Jurkat, Clone E6-1 (cell line): Measurements from ENCODE around the gene HOXD12.

Source experiments
- DNase-seq: peaks from one replicate; pipeline ENCODE4 v3.0.0-alpha.2; 2011; ENCODE audit warnings: low read depth, low spot score
- H3K4me3 ChIP-seq: 2 replicates; pipeline ENCODE4 v1.5.1; 2011; ENCODE audit warnings: mild to moderate bottlenecking, low read length, control low read depth, moderate library complexity

Gene HOXD12

GRCh38 chr2:176125772-176126054 lies 26.1 kb downstream of the HOXD12 start:
- no peak for DNase-seq
- H3K4me3 ChIP-seq = no peak overlapping the region

GRCh38 chr2:176126929-176127773 lies 27.6 kb downstream of the HOXD12 start:
- no peak overlapping the region for H3K4me3 ChIP-seq
- DNase-seq = peak; percentile 43

DNA sequence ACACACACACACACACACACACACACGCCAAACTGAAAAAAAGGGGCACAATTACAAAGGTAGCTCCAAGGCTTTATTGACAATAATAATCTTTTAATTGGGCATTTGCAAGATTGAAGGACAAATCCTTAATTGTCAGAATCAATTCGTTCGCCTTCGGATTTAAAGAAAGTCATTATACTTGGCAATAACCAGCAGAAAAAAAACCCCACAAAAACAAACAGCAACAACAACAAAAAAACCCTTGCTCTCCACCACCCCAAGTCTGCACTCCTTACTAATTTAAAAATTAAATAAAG lies 28.1 kb downstream of the HOXD12 start:
- DNase-seq = no peak
- H3K4me3 ChIP-seq = no peak overlapping the region

DNA sequence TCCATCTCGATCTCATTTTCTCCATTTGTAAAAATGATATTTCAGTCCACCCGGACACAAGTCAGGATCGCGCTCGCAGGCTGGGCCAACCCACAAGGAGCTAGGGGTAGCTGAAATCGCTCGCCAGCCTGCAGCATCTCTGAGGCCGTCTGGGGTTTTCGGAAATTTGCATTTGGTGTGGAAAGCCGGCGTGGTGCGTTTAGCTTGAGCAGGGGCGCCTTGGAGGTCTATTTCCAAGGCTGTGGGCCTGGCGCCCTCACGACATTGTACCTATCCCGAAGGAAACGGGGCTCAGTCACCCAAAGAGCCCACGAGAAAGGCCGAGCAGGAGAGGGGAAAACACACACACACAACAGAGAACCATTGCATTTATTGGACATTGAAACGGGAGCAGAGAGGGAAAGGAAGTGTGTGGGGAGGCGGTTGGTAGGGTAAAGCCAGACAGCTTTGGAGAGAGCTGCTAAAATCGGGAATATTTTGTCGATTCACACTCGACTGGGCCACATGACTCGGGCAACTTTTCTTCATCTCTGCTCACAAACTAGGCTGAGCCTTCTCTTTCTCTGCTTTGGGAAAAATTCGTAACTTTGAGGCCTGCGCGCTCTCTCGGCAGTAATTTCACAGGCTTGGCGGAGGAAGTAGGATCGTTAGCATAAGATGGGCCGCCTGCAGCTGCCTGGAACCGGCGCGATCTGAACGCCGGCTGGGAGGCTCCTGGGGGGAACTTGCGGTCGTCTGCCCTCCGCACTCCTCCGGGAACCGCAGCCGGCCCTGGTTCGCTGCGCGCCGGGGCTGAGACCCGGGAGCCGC lies 28.8 kb downstream of the HOXD12 start:
- DNase-seq = no peak
- peak overlapping the region; percentile 44; the same call in 1 of the 2 replicates for H3K4me3 ChIP-seq

DNA sequence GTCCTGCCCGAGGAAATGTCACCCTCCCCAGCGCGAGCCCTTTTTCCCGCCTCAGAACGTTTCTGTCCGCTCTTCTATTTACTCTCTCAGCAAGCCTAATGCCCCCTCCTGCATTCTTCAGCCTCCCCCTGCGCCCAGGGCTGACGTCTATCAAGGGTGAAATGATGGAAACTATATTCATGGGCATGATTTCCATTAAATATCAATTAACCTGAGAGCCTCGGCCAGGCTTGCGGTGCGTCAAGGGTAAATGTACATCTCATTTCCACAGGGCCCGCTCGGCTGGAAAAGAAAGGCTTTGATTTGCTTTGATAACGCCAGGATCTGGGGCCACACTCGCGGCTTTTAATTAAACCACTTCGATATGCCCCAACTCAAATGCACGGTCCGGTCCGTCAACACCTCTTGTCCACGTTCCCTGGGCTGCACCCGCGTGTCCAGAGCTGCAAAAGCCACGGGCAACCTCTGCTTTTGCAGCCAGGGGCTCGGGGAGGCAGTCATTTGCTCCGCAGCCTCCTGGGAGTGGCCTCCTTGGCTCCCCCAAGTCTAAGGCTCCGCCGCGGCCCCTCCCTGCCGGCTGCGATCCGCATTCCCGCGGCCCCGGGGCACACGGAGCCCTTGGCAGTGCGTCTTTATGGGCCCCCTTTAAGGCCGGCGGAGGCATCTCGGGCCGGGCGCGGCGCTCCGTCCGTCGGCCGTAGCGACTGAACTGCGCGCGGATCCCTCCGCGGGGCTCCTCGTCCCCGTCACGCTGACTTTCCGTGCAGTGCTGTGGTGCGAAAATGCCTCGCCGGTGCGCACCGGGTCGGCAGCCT lies 29.6 kb downstream of the HOXD12 start, which contains the start of gene HOXD8:
TSS of gene HOXD8 (plus strand) at position 724 of the 815 bp plus-strand sequence. CDS start 662 bp downstream, outside the sequence.
- DNase-seq = peak; percentile 66
- H3K4me3 ChIP-seq = peak within 1 kb of the TSS; percentile 44

- no peak for DNase-seq
- H3K4me3 ChIP-seq = peak overlapping the region; percentile 44
These were observed 30.2 kb downstream of the HOXD12 start for GRCh38 chr2:176129813-176130146.

- peak overlapping the region; percentile 22; the same call in 1 of the 2 replicates for H3K4me3 ChIP-seq
- DNase-seq = no peak
These were observed 30.8 kb downstream of the HOXD12 start for GRCh38 chr2:176130147-176130956.

GRCh38 chr2:176130957-176131847 lies 31.6 kb downstream of the HOXD12 start:
- peak overlapping the region; percentile 22; the same call in 1 of the 2 replicates for H3K4me3 ChIP-seq
- no peak for DNase-seq

DNA sequence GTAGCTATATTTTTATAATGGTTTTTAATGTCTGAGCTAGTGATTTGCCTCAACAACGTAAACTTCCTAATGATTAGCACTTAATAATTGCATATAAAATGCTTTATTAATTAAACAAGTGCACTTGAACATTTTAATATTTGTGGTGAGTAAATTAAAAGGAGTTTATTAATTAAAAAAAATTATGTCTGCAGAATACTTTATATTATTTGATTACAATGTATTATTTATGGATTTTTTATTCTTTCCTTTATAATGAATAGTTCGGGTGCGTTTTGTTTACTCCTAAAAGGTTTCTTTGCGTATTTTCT lies 32.2 kb downstream of the HOXD12 start:
- H3K4me3 ChIP-seq = 0 out of 2 replicates have a peak overlapping the region, but pooled peaks have one; percentile 5
- no peak for DNase-seq

GRCh38 chr2:176132205-176133171 lies 32.9 kb downstream of the HOXD12 start:
- DNase-seq = peak; percentile 28
- H3K4me3 ChIP-seq = peak overlapping the region; percentile 5; the same call in 1 of the 2 replicates

- DNase-seq = no peak
- no peak overlapping the region for H3K4me3 ChIP-seq
These were observed 33.8 kb downstream of the HOXD12 start for GRCh38 chr2:176133389-176133788.

DNA sequence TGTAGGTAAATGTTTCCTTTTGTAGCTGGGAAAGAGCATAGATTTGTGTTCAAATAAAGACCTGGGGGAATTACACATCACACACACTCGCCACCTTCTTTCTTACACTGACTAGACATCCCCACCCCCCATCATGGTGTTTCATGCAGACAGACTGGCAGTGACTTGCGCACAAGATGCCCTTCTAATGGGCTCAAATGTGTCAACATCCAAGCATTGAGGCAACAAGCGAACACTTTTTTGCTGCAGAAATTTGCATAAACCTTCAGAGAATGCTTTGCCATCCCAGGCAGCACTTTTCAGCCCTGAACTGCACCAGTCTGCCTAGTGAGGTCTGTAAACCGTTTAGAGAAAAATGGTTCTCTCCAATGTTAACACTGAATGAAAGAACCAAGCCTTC lies 34.4 kb downstream of the HOXD12 start:
- no peak for DNase-seq
- H3K4me3 ChIP-seq = no peak overlapping the region

DNA sequence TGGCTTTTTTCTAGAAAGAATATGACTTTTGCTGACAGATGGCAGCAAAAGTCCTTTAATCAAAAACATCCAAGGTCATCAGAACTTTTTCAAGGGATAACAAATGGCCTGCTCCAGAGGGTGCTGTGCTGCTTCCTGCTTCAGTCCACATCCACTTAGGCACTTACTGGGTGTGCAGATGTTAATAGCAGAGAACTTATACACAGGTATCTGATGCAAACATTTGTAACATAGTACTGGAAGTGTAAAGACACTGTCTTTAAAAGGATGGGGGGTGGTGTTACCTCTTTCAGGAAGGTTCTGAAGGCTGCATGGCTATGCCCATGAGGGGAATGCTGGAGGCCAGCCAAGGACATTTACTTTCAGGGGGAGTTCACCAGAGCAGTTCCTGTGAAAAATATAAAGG lies 35.4 kb downstream of the HOXD12 start:
- H3K4me3 ChIP-seq = no peak overlapping the region
- DNase-seq = no peak

GRCh38 chr2:176136374-176137251 lies 37.0 kb downstream of the HOXD12 start:
- no peak for DNase-seq
- no peak overlapping the region for H3K4me3 ChIP-seq

GRCh38 chr2:176137252-176137580 lies 37.6 kb downstream of the HOXD12 start:
- DNase-seq = no peak
- no peak overlapping the region for H3K4me3 ChIP-seq

DNA sequence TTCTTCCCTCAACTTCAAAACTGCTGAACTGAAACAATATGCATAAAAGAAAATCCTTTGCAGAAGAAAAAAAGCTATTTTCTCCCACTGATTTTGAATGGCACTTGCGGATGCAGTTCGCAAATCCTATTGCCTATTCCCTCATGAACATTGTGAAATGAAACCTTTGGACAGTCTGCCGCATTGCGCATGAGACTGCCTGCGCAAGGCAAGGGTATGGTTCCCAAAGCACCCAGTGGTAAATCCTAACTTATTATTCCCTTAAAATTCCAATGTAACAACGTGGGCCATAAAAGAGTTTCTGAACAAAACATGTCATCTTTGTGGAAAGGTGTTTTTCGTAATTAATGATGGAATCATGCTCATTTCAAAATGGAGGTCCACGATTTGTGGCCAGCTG lies 38.3 kb downstream of the HOXD12 start:
- DNase-seq = no peak
- no peak overlapping the region for H3K4me3 ChIP-seq
